Measurements from ENCODE around the gene MAN2A2. TPM values are rescaled to one million over a fixed set of nuclear protein-coding genes. Genes with fewer than 3 reads are reported as not detected.

Gene MAN2A2
- total and polyA plus RNA-seq, 2 donors (not counting 3 experiments of a cell fraction or from before 2014, with no cell fraction given), result 60.9 to 77.7 TPM

DNA sequence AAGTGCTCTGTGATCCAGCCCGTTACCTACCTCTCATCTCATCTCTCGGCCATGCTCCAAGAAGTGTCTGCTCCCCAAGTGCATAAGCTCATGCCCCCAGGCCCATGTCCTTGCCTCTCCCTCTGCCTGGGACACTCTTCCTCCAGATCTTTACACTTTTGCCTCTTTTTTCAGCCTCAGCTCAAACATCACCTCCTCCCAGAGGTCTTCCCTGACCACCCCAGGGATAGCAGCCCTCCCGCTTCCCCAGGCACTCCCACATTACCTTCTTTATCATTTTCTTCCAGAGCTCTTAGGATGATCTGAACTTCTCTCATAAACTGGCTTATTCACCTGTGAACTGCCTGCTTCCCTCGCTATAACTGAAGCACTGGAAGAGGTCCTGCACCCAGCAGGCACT is 37.4 kb upstream of the MAN2A2 start:
- dilution Hi-C loops (cut with MboI; ENCODE audit: extremely low pct_ligation_motif_present, low sequenced_read_pairs), result no loop called here
- H2AFZ ChIP-seq (ENCODE audit: low read depth, low read length), result no peak overlapping the region
- H3K4me1 ChIP-seq (ENCODE audit: control insufficient read depth, extremely low read depth, insufficient read depth, low read length), result peaks cover 18% of the 10 kb centered on the region
- FAIRE-seq (no peak), DNase-seq (ENCODE audit: low read depth, low spot score) (no peak)
- H3K79me2 ChIP-seq (ENCODE audit: control insufficient read depth, insufficient read depth, low read length), result peaks cover 2% of the 10 kb centered on the region
- no peaks in the 10 kb centered on the region for H3K9me3 ChIP-seq (replicated peaks; ENCODE audit: control insufficient read depth, insufficient read depth, low read length)
- no peaks in the 10 kb centered on the region for H3K27me3 ChIP-seq (ENCODE audit: control insufficient read depth in 2 of 2, insufficient read depth in 2 of 2, low read length in 2 of 2)
- ChIA-PET POLR2A (no interaction called here), CTCF (no interaction called here)
- H4K20me1 ChIP-seq (replicated peaks; ENCODE audit: control insufficient read depth, extremely low read depth, insufficient read depth, low read length), result no peaks in the 10 kb centered on the region
- no TSS peak for BruUV-seq (replicated peaks)
- TF ChIP-seq EZH2 (IDR thresholded peaks at IDR 0.05; ENCODE audit: borderline replicate concordance, low read depth, low read length, severe bottlenecking), result no peak
- TF ChIP-seq POLR2A (IDR thresholded peaks at IDR 0.05; ENCODE audit: low read depth, low read length), result no peak
- TF ChIP-seq JUN (IDR thresholded peaks at IDR 0.05; ENCODE audit: borderline replicate concordance, insufficient read depth, insufficient read length, low read depth), result no peak
- TF ChIP-seq GATA2 (IDR thresholded peaks at IDR 0.05; ENCODE audit: insufficient read depth, insufficient read length, low read depth, low read length), result no peak
- no peak for TF ChIP-seq MYC (IDR thresholded peaks at IDR 0.05; ENCODE audit: low read depth, low read length)
- TF ChIP-seq FOS (IDR thresholded peaks at IDR 0.05; ENCODE audit: borderline replicate concordance, insufficient read depth, low read length), result no peak
- TF ChIP-seq, protein P1, sequence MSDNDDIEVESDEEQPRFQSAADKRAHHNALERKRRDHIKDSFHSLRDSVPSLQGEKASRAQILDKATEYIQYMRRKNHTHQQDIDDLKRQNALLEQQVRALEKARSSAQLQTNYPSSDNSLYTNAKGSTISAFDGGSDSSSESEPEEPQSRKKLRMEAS (IDR thresholded peaks at IDR 0.05; ENCODE audit: insufficient read depth, insufficient read length), result no peak
- TF ChIP-seq, protein P2, sequence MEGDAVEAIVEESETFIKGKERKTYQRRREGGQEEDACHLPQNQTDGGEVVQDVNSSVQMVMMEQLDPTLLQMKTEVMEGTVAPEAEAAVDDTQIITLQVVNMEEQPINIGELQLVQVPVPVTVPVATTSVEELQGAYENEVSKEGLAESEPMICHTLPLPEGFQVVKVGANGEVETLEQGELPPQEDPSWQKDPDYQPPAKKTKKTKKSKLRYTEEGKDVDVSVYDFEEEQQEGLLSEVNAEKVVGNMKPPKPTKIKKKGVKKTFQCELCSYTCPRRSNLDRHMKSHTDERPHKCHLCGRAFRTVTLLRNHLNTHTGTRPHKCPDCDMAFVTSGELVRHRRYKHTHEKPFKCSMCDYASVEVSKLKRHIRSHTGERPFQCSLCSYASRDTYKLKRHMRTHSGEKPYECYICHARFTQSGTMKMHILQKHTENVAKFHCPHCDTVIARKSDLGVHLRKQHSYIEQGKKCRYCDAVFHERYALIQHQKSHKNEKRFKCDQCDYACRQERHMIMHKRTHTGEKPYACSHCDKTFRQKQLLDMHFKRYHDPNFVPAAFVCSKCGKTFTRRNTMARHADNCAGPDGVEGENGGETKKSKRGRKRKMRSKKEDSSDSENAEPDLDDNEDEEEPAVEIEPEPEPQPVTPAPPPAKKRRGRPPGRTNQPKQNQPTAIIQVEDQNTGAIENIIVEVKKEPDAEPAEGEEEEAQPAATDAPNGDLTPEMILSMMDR (IDR thresholded peaks at IDR 0.05; ENCODE audit: extremely low read depth in 1 of 2, insufficient read depth in 1 of 2, low read depth in 1 of 2, low read length in 2 of 2), result no peak
- no peak for TF ChIP-seq POLR2AphosphoS5 (IDR thresholded peaks at IDR 0.05; ENCODE audit: insufficient read depth, low read depth, low read length)
- H3K36me3 ChIP-seq (ENCODE audit: control insufficient read depth in 2 of 2, extremely low read depth in 1 of 2, insufficient read depth in 2 of 2, low read length in 2 of 2), result no peaks in the 10 kb centered on the region
- no peak overlapping the region for H3K4me2 ChIP-seq (ENCODE audit: insufficient read depth, low read length)
- H3K4me3 ChIP-seq (replicated peaks in 1 of 3; ENCODE audit: insufficient read depth in 1 of 3, low read depth in 1 of 3, low read length in 3 of 3), result no peak overlapping the region
- H3K9ac ChIP-seq (replicated peaks; ENCODE audit: extremely low read depth, insufficient read depth, low read length), result no peak overlapping the region
- intact Hi-C loops (cut with micrococcal nuclease), result no loop called here
- no peak overlapping the region for H3K27ac ChIP-seq (ENCODE audit: insufficient read depth, low read depth, low read length)
- no peaks in the 10 kb centered on the region for H3K9me1 ChIP-seq (replicated peaks; ENCODE audit: control insufficient read depth, extremely low read depth, insufficient read depth, low read length)
